GM23338 (cell line): ENCODE measurements around the gene MAN1B1. TPM values are rescaled to one million over a fixed set of nuclear protein-coding genes. Genes with fewer than 3 reads are reported as not detected.

Source experiments
- CREB1 ChIP-seq: fragments of 250-450 bp; sonication (Bioruptor Pico); IDR thresholded peaks from 2 replicates; pipeline ENCODE4 v1.5.0; 2020; ENCODE audit warnings: low read depth, mild to moderate bottlenecking, moderate library complexity
- CTCF ChIP-seq, 2 experiments: fragments of 200-600 bp in 1 of 2; sonication (generic) in 1 of 2; conservative IDR thresholded peaks; 2 replicates each; pipeline versions ENCODE4 v1.5.1 to v1.6.1; 2016 to 2017; ENCODE audit warnings: antibody characterized with exemption in 2 of 2, low read depth in 2 of 2, mild to moderate bottlenecking in 2 of 2, moderate library complexity in 1 of 2
- ETS1 ChIP-seq: IDR thresholded peaks from 2 replicates; pipeline ENCODE4 v1.6.1; 2016; ENCODE audit warnings: antibody characterized with exemption
- EZH2phosphoT487 ChIP-seq: fragments of 200-600 bp; sonication (generic); IDR thresholded peaks from one replicate; pipeline ENCODE4 v1.8.1; 2018; ENCODE audit warnings: antibody characterized with exemption; ENCODE audit not compliant: unreplicated experiment
- STAT1 ChIP-seq: IDR thresholded peaks from one replicate; pipeline ENCODE4 v1.6.1; 2016; ENCODE audit warnings: antibody characterized with exemption; ENCODE audit not compliant: unreplicated experiment
- ZNF114 ChIP-seq: fragments of 250-450 bp; sonication (Bioruptor Pico); IDR thresholded peaks from 2 replicates; pipeline ENCODE4 v1.5.0; 2020; ENCODE audit warnings: mild to moderate bottlenecking, moderate library complexity
- polyA plus RNA-seq: library from polyadenylated mRNA; unstranded; fragments of >200 nt; fragmentation: Nextera tagmentation; extraction: Ambion mirVana; gene quantifications from 2 replicates; pipeline ENCODE4 v1.2.1, GENCODE V29; 2016
- total RNA-seq: library from RNA; depleted of rRNA; stranded (reverse); fragments of >200 nt; shearing (Covaris generic); gene quantifications from 2 replicates; pipeline ENCODE4 v1.2.3, GENCODE V29; 2014
- TF ChIP-seq, protein P1 (sequence below): fragments of 250-450 bp; sonication (Bioruptor Pico); IDR thresholded peaks from 2 replicates; pipeline ENCODE4 v1.5.0; 2020; ENCODE audit warnings: mild to moderate bottlenecking, moderate library complexity

MAN1B1 gene
- total and polyA plus RNA-seq, 2 experiments from 2014 or later: 15.7 to 39.9 TPM

- TF ChIP-seq, protein P1, sequence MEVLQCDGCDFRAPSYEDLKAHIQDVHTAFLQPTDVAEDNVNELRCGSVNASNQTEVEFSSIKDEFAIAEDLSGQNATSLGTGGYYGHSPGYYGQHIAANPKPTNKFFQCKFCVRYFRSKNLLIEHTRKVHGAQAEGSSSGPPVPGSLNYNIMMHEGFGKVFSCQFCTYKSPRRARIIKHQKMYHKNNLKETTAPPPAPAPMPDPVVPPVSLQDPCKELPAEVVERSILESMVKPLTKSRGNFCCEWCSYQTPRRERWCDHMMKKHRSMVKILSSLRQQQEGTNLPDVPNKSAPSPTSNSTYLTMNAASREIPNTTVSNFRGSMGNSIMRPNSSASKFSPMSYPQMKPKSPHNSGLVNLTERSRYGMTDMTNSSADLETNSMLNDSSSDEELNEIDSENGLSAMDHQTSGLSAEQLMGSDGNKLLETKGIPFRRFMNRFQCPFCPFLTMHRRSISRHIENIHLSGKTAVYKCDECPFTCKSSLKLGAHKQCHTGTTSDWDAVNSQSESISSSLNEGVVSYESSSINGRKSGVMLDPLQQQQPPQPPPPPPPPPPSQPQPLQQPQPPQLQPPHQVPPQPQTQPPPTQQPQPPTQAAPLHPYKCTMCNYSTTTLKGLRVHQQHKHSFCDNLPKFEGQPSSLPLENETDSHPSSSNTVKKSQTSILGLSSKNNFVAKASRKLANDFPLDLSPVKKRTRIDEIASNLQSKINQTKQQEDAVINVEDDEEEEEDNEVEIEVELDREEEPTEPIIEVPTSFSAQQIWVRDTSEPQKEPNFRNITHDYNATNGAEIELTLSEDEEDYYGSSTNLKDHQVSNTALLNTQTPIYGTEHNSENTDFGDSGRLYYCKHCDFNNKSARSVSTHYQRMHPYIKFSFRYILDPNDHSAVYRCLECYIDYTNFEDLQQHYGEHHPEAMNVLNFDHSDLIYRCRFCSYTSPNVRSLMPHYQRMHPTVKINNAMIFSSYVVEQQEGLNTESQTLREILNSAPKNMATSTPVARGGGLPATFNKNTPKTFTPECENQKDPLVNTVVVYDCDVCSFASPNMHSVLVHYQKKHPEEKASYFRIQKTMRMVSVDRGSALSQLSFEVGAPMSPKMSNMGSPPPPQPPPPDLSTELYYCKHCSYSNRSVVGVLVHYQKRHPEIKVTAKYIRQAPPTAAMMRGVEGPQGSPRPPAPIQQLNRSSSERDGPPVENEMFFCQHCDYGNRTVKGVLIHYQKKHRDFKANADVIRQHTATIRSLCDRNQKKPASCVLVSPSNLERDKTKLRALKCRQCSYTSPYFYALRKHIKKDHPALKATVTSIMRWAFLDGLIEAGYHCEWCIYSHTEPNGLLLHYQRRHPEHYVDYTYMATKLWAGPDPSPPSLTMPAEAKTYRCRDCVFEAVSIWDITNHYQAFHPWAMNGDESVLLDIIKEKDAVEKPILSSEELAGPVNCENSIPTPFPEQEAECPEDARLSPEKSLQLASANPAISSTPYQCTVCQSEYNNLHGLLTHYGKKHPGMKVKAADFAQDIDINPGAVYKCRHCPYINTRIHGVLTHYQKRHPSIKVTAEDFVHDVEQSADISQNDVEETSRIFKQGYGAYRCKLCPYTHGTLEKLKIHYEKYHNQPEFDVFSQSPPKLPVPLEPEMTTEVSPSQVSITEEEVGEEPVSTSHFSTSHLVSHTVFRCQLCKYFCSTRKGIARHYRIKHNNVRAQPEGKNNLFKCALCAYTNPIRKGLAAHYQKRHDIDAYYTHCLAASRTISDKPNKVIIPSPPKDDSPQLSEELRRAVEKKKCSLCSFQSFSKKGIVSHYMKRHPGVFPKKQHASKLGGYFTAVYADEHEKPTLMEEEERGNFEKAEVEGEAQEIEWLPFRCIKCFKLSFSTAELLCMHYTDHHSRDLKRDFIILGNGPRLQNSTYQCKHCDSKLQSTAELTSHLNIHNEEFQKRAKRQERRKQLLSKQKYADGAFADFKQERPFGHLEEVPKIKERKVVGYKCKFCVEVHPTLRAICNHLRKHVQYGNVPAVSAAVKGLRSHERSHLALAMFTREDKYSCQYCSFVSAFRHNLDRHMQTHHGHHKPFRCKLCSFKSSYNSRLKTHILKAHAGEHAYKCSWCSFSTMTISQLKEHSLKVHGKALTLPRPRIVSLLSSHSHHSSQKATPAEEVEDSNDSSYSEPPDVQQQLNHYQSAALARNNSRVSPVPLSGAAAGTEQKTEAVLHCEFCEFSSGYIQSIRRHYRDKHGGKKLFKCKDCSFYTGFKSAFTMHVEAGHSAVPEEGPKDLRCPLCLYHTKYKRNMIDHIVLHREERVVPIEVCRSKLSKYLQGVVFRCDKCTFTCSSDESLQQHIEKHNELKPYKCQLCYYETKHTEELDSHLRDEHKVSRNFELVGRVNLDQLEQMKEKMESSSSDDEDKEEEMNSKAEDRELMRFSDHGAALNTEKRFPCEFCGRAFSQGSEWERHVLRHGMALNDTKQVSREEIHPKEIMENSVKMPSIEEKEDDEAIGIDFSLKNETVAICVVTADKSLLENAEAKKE (CRISPR knock-in tag): no peak
- TF ChIP-seq ZNF114 (CRISPR knock-in tag) (no peak), CTCF (conservative IDR thresholded peaks at IDR 0.05; ENCODE audit: low read depth in 2 of 2) (no peak), EZH2phosphoT487 (no peak), STAT1 (no peak), ETS1 (no peak), CREB1 (CRISPR knock-in tag) (no peak)
These were observed 12.0 kb upstream of the MAN1B1 start (continued) for GRCh38 chr9:137074657-137075274.
